Measurements from ENCODE around the gene ZNF160.
"Not testable (repeated sequence)": the region's sequence is repeated elsewhere in the genome, so short reads cannot be mapped to it uniquely, and the experiment has no call there.

The ZNF160 gene

GRCh38 chr19:53028306-53028705, 74.9 kb downstream of the ZNF160 start:
- H2BK5ac ChIP-seq (ENCODE audit: low read length); H3K79me1 ChIP-seq (ENCODE audit: low read length); H3K56ac ChIP-seq (ENCODE audit: low read length); H3K23ac ChIP-seq (ENCODE audit: low read length); H3K4ac ChIP-seq (ENCODE audit: low read depth, low read length); H3K4me3 ChIP-seq (ENCODE audit: low read length); H2BK120ac ChIP-seq (ENCODE audit: low read depth, low read length); H2BK15ac ChIP-seq (replicated peaks; ENCODE audit: low read depth); H3K79me2 ChIP-seq (ENCODE audit: control insufficient read depth, insufficient read depth, low read length); H3K36me3 ChIP-seq (ENCODE audit: control insufficient read depth, insufficient read depth, low read length); H3K4me2 ChIP-seq (ENCODE audit: low read length); H2AK5ac ChIP-seq (ENCODE audit: low read length); H4K5ac ChIP-seq (ENCODE audit: low read length); H3K27me3 ChIP-seq (ENCODE audit: insufficient read depth, low read length, poor library complexity); H3K9ac ChIP-seq (ENCODE audit: low read length); H4K8ac ChIP-seq (ENCODE audit: low read depth, low read length); H3K4me1 ChIP-seq (ENCODE audit: control insufficient read depth, low read depth, low read length); H3K18ac ChIP-seq (ENCODE audit: low read length): not testable (repeated sequence)
- peak; percentile 93 for DNase-seq
- H3K27ac ChIP-seq (ENCODE audit: low read depth, low read length) = peak overlapping the region; percentile 57
- no CpG with 5 or more reads among the region's 7 CpGs for WGBS (ENCODE audit: extremely low coverage, insufficient coverage, low lambda C conversion rate)

GRCh38 chr19:53019684-53020083, 83.5 kb downstream of the ZNF160 start:
- no peak overlapping the region for H3K18ac ChIP-seq (ENCODE audit: low read length)
- H3K4ac ChIP-seq (ENCODE audit: low read depth, low read length) = no peak overlapping the region
- no peak overlapping the region for H3K9ac ChIP-seq (ENCODE audit: low read length)
- no peak overlapping the region for H2AK5ac ChIP-seq (ENCODE audit: low read length)
- WGBS (ENCODE audit: extremely low coverage, insufficient coverage, low lambda C conversion rate) = no CpG with 5 or more reads among the region's 1 CpG
- H3K27me3 ChIP-seq (ENCODE audit: insufficient read depth, low read length, poor library complexity) = no peaks in the 10 kb centered on the region
- no peaks in the 10 kb centered on the region for H3K4me1 ChIP-seq (ENCODE audit: control insufficient read depth, low read depth, low read length)
- no peak overlapping the region for H3K23ac ChIP-seq (ENCODE audit: low read length)
- no peak overlapping the region for H3K4me3 ChIP-seq (ENCODE audit: low read length)
- H2BK15ac ChIP-seq (replicated peaks; ENCODE audit: low read depth) = no peak overlapping the region
- no peak overlapping the region for H3K27ac ChIP-seq (ENCODE audit: low read depth, low read length)
- no peak overlapping the region for H4K8ac ChIP-seq (ENCODE audit: low read depth, low read length)
- H4K5ac ChIP-seq (ENCODE audit: low read length) = no peak overlapping the region
- no peak overlapping the region for H3K56ac ChIP-seq (ENCODE audit: low read length)
- no peak overlapping the region for H3K4me2 ChIP-seq (ENCODE audit: low read length)
- no peaks in the 10 kb centered on the region for H3K36me3 ChIP-seq (ENCODE audit: control insufficient read depth, insufficient read depth, low read length)
- H2BK120ac ChIP-seq (ENCODE audit: low read depth, low read length) = no peak overlapping the region
- DNase-seq = peak; percentile 78
- H3K79me2 ChIP-seq (ENCODE audit: control insufficient read depth, insufficient read depth, low read length) = no peaks in the 10 kb centered on the region
- no peaks in the 10 kb centered on the region for H3K79me1 ChIP-seq (ENCODE audit: low read length)
- H2BK5ac ChIP-seq (ENCODE audit: low read length) = no peak overlapping the region
